Choroid plexus epithelial cell (primary cell): ENCODE measurements around the gene PGLYRP3.
A peak's percentile ranks its signal among the peaks of the same experiment; 100 is the strongest.

Experiments
- DNase-seq: peaks from one replicate; pipeline ENCODE4 v3.0.0-alpha.2; 2010; ENCODE audit warnings: low read depth
- H3K4me3 ChIP-seq: 2 replicates; pipeline ENCODE4 v1.5.1; 2011; ENCODE audit warnings: low read depth, mild to moderate bottlenecking, control low read depth, low read length, moderate library complexity
- CTCF ChIP-seq: conservative IDR thresholded peaks from 2 replicates; pipeline ENCODE4 v1.5.1; 2011; ENCODE audit warnings: low read depth, mild to moderate bottlenecking, control low read depth, inconsistent platforms, low read length, moderate library complexity

Gene PGLYRP3

GRCh38 chr1:153291514-153291913 is 21.2 kb downstream of the PGLYRP3 start:
- DNase-seq, result no peak
- TF ChIP-seq CTCF, result no peak
- H3K4me3 ChIP-seq, result no peak overlapping the region

GRCh38 chr1:153288634-153289275 is 24.0 kb downstream of the PGLYRP3 start:
- H3K4me3 ChIP-seq, result no peak overlapping the region
- TF ChIP-seq CTCF, result peak; percentile 33
- no peak for DNase-seq

GRCh38 chr1:153277852-153278251 is 34.9 kb downstream of the PGLYRP3 start:
- peak; percentile 36 for TF ChIP-seq CTCF
- peak; percentile 3 for DNase-seq

GRCh38 chr1:153272186-153272585 is 40.6 kb downstream of the PGLYRP3 start:
- TF ChIP-seq CTCF, result no peak
- no peak overlapping the region for H3K4me3 ChIP-seq
- DNase-seq, result no peak

More at GRCh38 chr1:153277852-153278251, 34.9 kb downstream of the PGLYRP3 start:
- no peak overlapping the region for H3K4me3 ChIP-seq

GRCh38 chr1:153271711-153272110 is 41.0 kb downstream of the PGLYRP3 start:
- TF ChIP-seq CTCF, result no peak
- no peak for DNase-seq

GRCh38 chr1:153265457-153265856 is 47.3 kb downstream of the PGLYRP3 start:
- H3K4me3 ChIP-seq, result no peak overlapping the region
- DNase-seq, result no peak
- no peak for TF ChIP-seq CTCF

More at GRCh38 chr1:153271711-153272110, 41.0 kb downstream of the PGLYRP3 start:
- no peak overlapping the region for H3K4me3 ChIP-seq
